ENCODE results near the gene MICAL3.

MICAL3 gene

DNA sequence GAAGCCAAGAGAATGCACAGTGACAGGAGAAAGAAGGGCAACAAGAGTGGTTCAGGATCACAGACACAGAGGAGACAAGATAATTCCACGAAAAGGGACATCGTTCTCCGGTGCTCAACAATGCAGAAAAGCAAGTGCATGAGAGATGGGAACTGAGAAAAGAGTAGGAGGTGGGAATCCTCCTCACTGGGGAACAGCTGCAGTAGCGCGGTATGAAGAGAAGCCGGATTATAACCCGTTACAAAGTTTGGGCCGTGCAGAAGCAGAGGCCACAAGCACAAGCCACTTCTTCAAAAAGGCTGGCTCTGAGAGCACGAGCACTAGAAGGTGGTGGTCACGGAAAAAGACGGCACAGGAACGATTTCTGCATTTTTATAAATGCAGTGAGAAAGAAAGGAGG lies 135.9 kb downstream of the MICAL3 start:
- TF ChIP-seq, protein P1, sequence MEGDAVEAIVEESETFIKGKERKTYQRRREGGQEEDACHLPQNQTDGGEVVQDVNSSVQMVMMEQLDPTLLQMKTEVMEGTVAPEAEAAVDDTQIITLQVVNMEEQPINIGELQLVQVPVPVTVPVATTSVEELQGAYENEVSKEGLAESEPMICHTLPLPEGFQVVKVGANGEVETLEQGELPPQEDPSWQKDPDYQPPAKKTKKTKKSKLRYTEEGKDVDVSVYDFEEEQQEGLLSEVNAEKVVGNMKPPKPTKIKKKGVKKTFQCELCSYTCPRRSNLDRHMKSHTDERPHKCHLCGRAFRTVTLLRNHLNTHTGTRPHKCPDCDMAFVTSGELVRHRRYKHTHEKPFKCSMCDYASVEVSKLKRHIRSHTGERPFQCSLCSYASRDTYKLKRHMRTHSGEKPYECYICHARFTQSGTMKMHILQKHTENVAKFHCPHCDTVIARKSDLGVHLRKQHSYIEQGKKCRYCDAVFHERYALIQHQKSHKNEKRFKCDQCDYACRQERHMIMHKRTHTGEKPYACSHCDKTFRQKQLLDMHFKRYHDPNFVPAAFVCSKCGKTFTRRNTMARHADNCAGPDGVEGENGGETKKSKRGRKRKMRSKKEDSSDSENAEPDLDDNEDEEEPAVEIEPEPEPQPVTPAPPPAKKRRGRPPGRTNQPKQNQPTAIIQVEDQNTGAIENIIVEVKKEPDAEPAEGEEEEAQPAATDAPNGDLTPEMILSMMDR (IDR thresholded peaks at IDR 0.05; ENCODE audit: extremely low read depth, insufficient read depth, missing control alignments) = no peak
- in situ Hi-C loops (cut with MboI; ENCODE audit: low pct_unique_long_range_greater_than_20kb, low sequenced_read_pairs, unreplicated experiment) = no loop called here
- no peak for DNase-seq (ENCODE audit: low spot score)

DNA sequence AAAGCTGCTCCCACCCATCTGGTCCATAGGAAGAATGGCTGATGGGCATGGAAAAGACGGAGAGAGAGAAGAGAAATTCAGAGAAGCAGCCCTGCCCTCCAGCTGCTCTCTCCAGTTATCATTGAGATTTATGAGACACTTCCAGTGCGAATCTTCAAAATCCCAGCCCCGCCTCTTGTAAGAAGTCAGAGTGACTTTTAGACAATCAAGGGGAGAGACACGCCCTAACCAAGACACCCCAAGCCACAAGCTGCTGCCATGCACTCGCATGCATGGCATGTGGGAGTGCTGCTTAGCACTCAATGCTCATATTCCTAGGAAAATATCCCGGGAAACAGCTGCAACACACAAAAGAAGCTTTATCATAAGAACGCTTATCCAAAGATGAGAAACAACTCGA lies 139.5 kb downstream of the MICAL3 start:
- in situ Hi-C loops (cut with MboI; ENCODE audit: low pct_unique_long_range_greater_than_20kb, low sequenced_read_pairs, unreplicated experiment) = no loop called here

DNA sequence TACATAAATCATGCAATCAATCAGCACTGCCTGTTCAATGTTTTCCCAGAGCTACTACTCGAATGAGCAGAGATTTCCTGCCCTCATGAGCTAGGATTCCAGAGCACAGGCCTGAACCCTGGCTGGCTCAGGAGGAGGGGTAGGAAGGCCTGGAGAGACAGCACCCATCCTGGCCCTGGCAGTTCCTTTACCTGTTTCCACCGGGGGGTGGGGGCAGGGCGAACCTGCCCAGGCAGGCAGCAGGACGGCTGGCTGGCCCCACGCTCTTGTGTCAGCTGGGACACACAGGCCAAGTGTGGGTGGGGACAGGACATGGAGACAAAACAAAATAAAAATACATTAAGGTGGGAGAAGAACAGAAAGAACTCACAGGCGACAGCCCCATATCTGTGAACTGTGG lies 140.3 kb downstream of the MICAL3 start:
- DNase-seq (ENCODE audit: low spot score) = no peak
- in situ Hi-C loops (cut with MboI; ENCODE audit: low pct_unique_long_range_greater_than_20kb, low sequenced_read_pairs, unreplicated experiment) = no loop called here
- TF ChIP-seq, protein P1 (IDR thresholded peaks at IDR 0.05; ENCODE audit: extremely low read depth, insufficient read depth, missing control alignments) = no peak

More for the DNA sequence above, 139.5 kb downstream of the MICAL3 start:
- TF ChIP-seq, protein P1 (IDR thresholded peaks at IDR 0.05; ENCODE audit: extremely low read depth, insufficient read depth, missing control alignments) = no peak
- no peak for DNase-seq (ENCODE audit: low spot score)

DNA sequence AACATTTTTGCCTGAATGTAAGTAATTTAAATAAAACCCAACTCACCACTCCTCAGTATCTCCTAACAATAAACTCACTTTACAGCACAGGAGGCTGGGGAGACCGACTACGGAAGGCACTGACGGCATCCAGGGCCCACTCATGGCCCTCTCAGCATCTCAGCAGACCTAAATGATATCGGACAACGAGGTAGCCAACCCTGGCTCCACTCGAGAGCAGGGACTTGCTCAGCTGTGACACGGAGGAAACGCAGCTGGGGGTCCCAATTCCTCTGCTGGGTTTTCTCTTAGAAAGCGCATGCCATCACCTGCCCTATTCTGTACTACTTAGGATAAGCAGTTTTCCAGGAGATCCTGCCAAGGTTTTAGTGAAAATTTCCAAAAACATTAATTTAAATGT lies 141.0 kb downstream of the MICAL3 start:
- in situ Hi-C loops (cut with MboI; ENCODE audit: low pct_unique_long_range_greater_than_20kb, low sequenced_read_pairs, unreplicated experiment) = no loop called here
- DNase-seq (ENCODE audit: low spot score) = no peak
- TF ChIP-seq, protein P1 (IDR thresholded peaks at IDR 0.05; ENCODE audit: extremely low read depth, insufficient read depth, missing control alignments) = no peak

DNA sequence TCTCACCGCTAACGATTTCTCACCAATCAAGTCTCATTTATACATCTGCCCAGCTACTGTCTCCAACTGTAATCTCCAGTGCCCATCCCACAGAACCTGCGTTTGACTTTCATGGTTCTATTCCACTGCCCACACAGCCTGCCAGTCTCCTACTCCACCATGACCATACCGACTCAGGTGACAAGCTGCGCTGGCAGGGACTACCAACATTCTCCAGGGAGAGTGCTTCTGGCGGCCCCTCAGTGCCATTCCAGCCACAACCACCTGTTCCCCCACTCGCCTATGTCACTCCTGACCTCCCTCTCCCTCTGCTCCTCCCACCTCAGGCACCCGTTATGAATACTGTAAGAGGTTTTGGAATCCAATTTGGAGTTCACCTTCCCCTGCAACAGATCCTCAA lies 141.6 kb downstream of the MICAL3 start:
- no peak for DNase-seq (ENCODE audit: low spot score)
- TF ChIP-seq, protein P1 (IDR thresholded peaks at IDR 0.05; ENCODE audit: extremely low read depth, insufficient read depth, missing control alignments) = no peak
- in situ Hi-C loops (cut with MboI; ENCODE audit: low pct_unique_long_range_greater_than_20kb, low sequenced_read_pairs, unreplicated experiment) = no loop called here

DNA sequence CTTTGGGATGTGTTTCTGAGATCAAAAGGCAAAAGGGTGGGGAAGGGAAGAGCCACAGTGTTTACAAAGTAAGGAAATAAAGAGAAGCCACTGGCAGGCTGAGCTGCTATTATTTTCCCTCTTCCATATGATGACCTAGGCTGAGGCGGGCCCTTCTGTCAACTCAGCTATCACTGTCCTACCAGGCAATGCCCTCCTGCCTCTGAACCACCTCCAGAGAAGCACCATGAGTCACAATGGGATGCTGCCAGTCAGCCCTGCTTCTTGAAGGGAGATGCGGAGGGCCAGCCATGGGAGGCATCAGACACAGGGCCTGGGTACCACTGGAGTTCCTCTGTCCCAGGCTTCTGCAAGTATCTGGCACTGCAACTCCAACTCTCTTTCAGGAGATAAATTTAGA lies 142.2 kb downstream of the MICAL3 start:
- DNase-seq (ENCODE audit: low spot score) = no peak
- in situ Hi-C loops (cut with MboI; ENCODE audit: low pct_unique_long_range_greater_than_20kb, low sequenced_read_pairs, unreplicated experiment) = no loop called here
- TF ChIP-seq, protein P1 (IDR thresholded peaks at IDR 0.05; ENCODE audit: extremely low read depth, insufficient read depth, missing control alignments) = no peak

DNA sequence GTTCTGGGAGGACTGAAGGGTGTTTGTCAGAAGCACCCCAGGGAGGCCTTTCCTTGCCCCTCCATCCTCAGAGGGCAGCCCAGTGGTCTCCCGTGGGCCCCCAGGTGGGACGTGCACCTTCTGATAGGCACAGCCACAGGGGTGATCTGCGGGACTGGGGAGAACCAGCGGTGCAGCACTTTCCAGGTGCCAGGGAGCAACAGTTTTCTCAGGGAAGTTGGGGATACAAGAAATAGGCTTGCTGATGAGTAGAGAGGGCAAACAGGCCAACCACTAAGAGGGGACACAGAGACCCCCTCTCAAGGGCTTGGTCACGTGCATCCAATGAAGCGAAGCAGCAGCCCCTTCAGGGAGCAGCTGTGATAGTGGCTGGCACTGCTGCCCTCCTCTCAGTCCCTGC lies 143.0 kb downstream of the MICAL3 start:
- in situ Hi-C loops (cut with MboI; ENCODE audit: low pct_unique_long_range_greater_than_20kb, low sequenced_read_pairs, unreplicated experiment) = no loop called here

More for the DNA sequence above, 143.0 kb downstream of the MICAL3 start:
- no peak for DNase-seq (ENCODE audit: low spot score)
- TF ChIP-seq, protein P1 (IDR thresholded peaks at IDR 0.05; ENCODE audit: extremely low read depth, insufficient read depth, missing control alignments) = no peak

All from GM13977 (cell line).